IPS DF 6.9 (cell line): Measurements from ENCODE around the gene POLG.
A peak's percentile ranks its signal among the peaks of the same experiment; 100 is the strongest.

ENCODE experiments used
- DNase-seq: peaks from one replicate; pipeline ENCODE4 v3.0.0-alpha.2; 2013; ENCODE audit warnings: low read depth, low spot score
- H3K27ac ChIP-seq: one replicate; pipeline ENCODE4 v1.5.1; 2013; ENCODE audit warnings: low read length, control low read depth
- H3K27me3 ChIP-seq: 2 replicates; pipeline ENCODE4 v1.6.1; 2013; ENCODE audit warnings: mild to moderate bottlenecking, low read length; ENCODE audit not compliant: control insufficient read depth, insufficient read depth
- H3K36me3 ChIP-seq: 2 replicates; pipeline ENCODE4 v1.6.1; 2013; ENCODE audit warnings: low read length; ENCODE audit not compliant: control insufficient read depth, insufficient read depth
- H3K4me1 ChIP-seq: 2 replicates; pipeline ENCODE4 v1.6.1; 2013; ENCODE audit warnings: low read length; ENCODE audit not compliant: control insufficient read depth, insufficient read depth
- H3K4me3 ChIP-seq: 2 replicates; pipeline ENCODE4 v1.5.1; 2013; ENCODE audit warnings: mild to moderate bottlenecking, low read length
- H3K9me3 ChIP-seq: 2 replicates; pipeline ENCODE4 v1.6.1; 2013; ENCODE audit warnings: low read length, inconsistent platforms; ENCODE audit not compliant: control insufficient read depth, insufficient read depth
- WGBS: extraction: QIAGEN DNeasy Blood & Tissue Kit; methylation state at CpG from one replicate; pipeline ENCODE4 v1.1.7; 2013; ENCODE audit warnings: mixed read lengths, missing lambda C conversion rate; ENCODE audit not compliant: insufficient read length, insufficient coverage; 5-methylcytosine and 5-hydroxymethylcytosine counted together

The POLG gene

DNA sequence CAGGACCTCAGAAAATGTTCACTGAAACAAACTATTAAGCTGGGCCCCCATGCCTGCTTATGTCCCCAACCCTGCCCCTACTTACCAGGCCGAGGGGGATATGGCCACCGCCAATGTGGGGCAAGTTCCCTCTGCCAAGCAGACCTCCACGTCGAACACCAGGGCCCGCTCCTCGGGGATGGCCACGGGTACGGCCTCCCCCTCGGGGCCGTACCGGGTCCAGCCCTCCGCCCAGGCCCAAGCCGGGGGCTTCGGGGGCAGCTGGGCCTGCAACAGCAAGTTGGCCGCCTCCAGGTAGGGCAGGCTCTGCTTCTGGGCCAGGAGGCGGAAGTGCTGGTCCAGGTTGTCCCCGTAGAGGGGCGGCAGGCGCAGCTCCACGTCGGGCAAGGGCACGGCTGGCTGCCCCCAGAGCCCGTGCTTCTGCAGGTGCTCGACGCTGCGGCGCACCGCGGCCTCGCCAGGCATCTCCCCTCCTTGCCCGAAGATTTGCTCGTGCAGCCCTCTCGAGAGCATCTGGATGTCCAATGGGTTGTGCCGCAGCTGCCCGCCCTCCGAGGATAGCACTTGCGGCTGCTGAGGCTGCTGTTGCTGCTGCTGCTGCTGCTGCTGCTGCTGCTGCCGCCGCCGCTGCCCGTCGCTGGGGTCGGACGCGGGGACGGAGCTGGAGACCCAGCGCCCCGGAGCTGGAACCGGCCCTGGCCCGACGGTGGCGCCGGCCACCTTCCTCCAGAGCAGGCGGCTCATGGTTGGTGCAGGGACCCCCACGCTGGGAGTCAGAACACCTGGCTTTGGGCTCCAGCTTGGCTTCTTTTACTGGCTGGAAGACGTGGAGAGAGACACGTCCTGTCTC, 1.4 kb downstream of the POLG start:
- Histone ChIP-seq H3K4me3 (peak overlapping the region; percentile 78; the same call in 1 of the 2 replicates), H3K27ac (no peak overlapping the region), H3K27me3 (no peaks in the 10 kb centered on the region), H3K36me3 (peaks cover 24% of the 10 kb centered on the region), H3K9me3 (no peaks in the 10 kb centered on the region), H3K4me1 (0 out of 2 replicates have a peak, but pooled peaks cover 2% of the 10 kb centered on the region)
- WGBS = no CpG with 5 or more reads among the region's 57 CpGs
- no peak for DNase-seq

DNA sequence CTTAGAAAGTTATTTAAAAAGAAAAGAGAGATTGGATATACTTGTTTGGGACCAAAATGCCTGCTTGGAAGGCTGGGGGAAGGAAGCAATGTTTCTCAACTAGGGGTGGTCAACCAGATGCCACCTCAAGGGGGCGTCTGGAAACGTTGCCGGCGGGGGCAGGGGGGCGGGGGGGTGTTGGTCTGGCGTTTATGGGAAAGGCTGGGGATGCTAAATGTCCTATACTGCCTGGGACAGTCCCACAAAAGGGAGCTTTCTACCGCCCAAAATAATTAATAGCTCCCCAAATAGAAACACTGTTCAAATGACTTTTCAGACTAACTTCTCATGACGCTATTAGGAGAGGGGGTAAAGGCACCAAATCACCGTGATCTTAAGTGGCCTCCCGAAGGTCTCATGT, 2.2 kb downstream of the POLG start:
- no CpG with 5 or more reads among the region's 10 CpGs for WGBS
- H3K4me1 ChIP-seq = 0 out of 2 replicates have a peak, but pooled peaks cover 2% of the 10 kb centered on the region
- no peak overlapping the region for H3K27ac ChIP-seq
- H3K27me3 ChIP-seq = no peaks in the 10 kb centered on the region
- H3K4me3 ChIP-seq = no peak overlapping the region
- H3K9me3 ChIP-seq = no peaks in the 10 kb centered on the region
- peaks cover 27% of the 10 kb centered on the region for H3K36me3 ChIP-seq
- DNase-seq = no peak

DNA sequence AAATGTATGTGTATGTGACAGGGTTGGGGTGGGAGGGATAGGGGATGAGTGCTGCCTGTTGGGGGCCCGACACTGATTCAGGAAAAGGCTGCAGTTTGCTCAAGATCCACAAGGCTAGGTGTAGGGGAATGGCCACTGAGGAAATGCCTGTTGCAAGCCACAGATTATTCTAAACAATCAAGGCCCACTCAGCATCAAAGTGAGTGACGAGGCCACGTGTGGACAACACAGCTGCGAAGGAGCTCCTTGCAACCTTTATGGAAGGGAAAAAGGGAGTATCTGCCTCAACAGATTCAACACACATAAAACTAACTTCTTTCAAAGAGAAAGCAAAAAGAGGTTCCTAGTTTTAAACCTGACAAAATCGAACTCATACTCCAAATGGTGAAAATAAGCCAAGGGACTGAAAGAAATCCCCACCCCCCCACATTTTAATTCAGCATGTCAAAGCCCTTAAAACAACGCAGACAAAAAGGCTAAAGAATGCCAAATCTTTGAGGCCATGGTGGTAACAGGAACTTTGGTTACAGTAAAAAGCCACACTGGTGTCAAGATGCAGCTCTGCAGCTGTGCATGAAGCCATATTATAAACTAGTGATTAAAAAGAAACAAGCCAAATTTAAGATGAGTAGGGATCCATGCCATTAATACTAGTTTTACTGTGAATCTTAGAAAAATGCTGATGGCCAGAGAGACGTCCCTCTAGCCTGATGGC, 3.6 kb downstream of the POLG start:
- Histone ChIP-seq H3K4me1 (0 out of 2 replicates have a peak, but pooled peaks cover 2% of the 10 kb centered on the region), H3K27me3 (no peaks in the 10 kb centered on the region), H3K9me3 (no peaks in the 10 kb centered on the region), H3K4me3 (no peak overlapping the region), H3K36me3 (peaks cover 39% of the 10 kb centered on the region), H3K27ac (no peak overlapping the region)
- no peak for DNase-seq
- no CpG with 5 or more reads among the region's 7 CpGs for WGBS

- no peaks in the 10 kb centered on the region for H3K27me3 ChIP-seq
- no peak overlapping the region for H3K4me3 ChIP-seq
- H3K36me3 ChIP-seq = peaks cover 46% of the 10 kb centered on the region
- 0 out of 2 replicates have a peak, but pooled peaks cover 2% of the 10 kb centered on the region for H3K4me1 ChIP-seq
- no CpG with 5 or more reads among the region's 6 CpGs for WGBS
- DNase-seq = no peak
- H3K27ac ChIP-seq = no peak overlapping the region
- no peaks in the 10 kb centered on the region for H3K9me3 ChIP-seq
These were observed 4.5 kb downstream of the POLG start for GRCh38 chr15:89330119-89330518.

- H3K4me1 ChIP-seq = 0 out of 2 replicates have a peak, but pooled peaks cover 2% of the 10 kb centered on the region
- H3K27me3 ChIP-seq = no peaks in the 10 kb centered on the region
- WGBS = no CpG with 5 or more reads among the region's 8 CpGs
- no peaks in the 10 kb centered on the region for H3K9me3 ChIP-seq
- H3K36me3 ChIP-seq = peaks cover 51% of the 10 kb centered on the region
- no peak overlapping the region for H3K4me3 ChIP-seq
- H3K27ac ChIP-seq = no peak overlapping the region
- DNase-seq = no peak
These were observed 5.1 kb downstream of the POLG start for GRCh38 chr15:89329329-89330084.

DNA sequence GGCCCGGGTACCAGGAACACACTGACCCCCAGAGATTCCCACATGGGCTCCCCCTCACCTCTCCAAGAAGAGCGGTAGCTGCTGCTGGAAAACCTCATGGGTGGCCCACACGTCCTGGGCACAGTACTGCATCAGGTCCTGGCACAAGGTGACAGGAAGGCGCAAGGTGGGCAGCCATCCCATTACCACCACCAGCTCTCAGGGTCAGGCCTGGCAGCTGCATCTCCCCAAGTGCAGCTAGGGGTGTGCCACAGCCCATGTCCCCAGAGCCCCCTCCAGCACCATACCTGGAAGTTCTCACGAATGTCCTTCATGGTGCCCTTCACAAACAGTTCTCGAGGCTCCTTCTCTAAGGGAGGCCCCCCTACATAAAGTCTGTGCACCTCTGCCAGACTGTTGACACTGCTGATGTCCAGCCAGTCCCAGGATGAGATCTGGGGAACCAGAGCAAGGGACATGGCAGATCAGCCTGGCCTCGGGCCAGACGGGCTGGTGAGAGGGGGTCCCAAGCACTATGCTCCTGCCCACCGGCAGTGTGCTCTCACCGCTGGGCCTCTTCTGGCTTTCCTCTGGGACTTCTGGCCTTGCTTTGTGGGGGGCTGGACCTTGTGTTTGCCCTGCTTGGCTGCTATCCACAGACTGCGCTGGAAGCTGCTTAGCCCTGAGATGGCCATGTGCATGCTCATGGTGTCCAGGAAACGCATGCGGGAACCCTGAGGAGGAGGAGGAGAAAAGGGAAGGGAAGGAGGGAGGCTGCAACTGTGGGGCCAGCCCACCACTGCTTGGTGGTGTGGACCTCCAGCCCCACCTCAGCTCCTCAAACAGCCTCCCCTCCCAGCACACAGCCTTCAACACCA, 6.0 kb downstream of the POLG start:
- H3K27me3 ChIP-seq = no peaks in the 10 kb centered on the region
- WGBS = no CpG with 5 or more reads among the region's 13 CpGs
- H3K36me3 ChIP-seq = peaks cover 58% of the 10 kb centered on the region
- DNase-seq = no peak
- H3K9me3 ChIP-seq = no peaks in the 10 kb centered on the region
- H3K4me1 ChIP-seq = 0 out of 2 replicates have a peak, but pooled peaks cover 2% of the 10 kb centered on the region
- H3K27ac ChIP-seq = no peak overlapping the region
- no peak overlapping the region for H3K4me3 ChIP-seq

GRCh38 chr15:89327113-89327512, 7.5 kb downstream of the POLG start:
- no CpG with 5 or more reads among the region's 6 CpGs for WGBS
- H3K4me1 ChIP-seq = no peaks in the 10 kb centered on the region
- no peaks in the 10 kb centered on the region for H3K9me3 ChIP-seq
- H3K27me3 ChIP-seq = no peaks in the 10 kb centered on the region
- DNase-seq = no peak
- peaks cover 67% of the 10 kb centered on the region for H3K36me3 ChIP-seq
- H3K4me3 ChIP-seq = no peak overlapping the region
- no peak overlapping the region for H3K27ac ChIP-seq

DNA sequence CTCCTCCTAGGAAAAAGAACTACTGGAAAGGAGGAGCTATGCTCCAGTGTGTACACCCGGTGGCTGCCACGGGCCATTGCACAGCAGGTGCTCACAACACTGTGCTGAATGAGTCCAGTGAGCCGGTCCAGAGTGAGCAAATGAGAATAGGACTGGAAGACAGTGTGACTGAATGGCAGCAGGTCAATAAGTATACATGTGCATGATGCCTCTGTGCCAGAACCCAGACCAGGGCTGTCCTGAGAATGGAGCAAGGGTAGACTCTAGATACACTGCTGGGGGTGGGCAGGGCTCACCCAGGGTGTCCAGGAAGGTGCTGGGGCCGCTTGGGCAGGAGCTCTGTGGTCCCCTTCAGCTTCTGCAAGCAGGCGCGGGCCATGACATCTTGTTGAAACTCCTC, 8.3 kb downstream of the POLG start:
- Histone ChIP-seq H3K27ac (no peak overlapping the region), H3K4me1 (no peaks in the 10 kb centered on the region), H3K9me3 (no peaks in the 10 kb centered on the region), H3K4me3 (no peak overlapping the region), H3K27me3 (no peaks in the 10 kb centered on the region), H3K36me3 (peaks cover 72% of the 10 kb centered on the region)
- no CpG with 5 or more reads among the region's 6 CpGs for WGBS
- DNase-seq = no peak

DNA sequence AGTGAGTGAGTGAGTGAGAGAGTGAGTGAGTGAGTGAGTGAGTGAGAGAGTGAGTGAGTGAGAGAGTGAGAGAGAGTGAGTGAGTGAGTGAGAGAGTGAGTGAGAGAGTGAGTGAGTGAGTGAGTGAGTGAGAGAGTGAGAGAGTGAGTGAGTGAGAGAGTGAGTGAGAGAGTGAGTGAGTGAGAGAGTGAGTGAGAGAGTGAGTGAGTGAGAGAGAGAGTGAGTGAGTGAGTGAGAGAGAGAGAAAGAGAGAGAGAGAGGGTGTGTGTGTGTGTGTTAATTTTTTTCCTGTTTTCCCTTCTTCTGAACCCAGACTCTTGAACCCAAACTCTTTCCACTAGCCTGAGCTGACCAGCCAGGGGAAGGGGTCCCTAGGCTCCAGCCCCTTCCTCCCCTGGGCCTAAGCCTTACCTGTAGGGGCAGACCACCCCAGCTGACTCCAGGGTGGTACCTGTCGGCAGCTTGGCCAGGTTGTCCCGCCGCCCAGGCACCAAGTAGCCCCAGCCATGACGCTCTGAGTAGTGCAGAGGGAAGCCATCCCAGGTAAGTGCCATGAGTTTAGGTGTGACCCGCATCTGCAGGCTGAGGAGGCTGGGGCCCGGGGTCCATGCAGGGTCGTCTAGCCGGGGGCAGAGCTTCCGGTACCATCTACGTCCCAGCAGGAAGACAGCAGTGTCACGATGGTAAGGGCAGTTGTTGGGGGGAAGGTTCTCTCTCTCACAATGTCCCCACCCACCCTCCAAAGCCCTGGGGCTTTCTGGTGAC, 9.4 kb downstream of the POLG start:
- WGBS = no CpG with 5 or more reads among the region's 11 CpGs
- peaks cover 80% of the 10 kb centered on the region for H3K36me3 ChIP-seq

More for the DNA sequence above, 9.4 kb downstream of the POLG start:
- no peaks in the 10 kb centered on the region for H3K27me3 ChIP-seq
- no peak for DNase-seq
- no peak overlapping the region for H3K27ac ChIP-seq
- H3K4me3 ChIP-seq = no peak overlapping the region
- H3K4me1 ChIP-seq = no peaks in the 10 kb centered on the region
- H3K9me3 ChIP-seq = no peaks in the 10 kb centered on the region
